Endothelial cell of umbilical vein (primary cell): ENCODE results near the gene BHLHE23. TPM values are rescaled to one million over a fixed set of nuclear protein-coding genes. Genes with fewer than 3 reads are reported as not detected.
A peak's percentile ranks its signal among the peaks of the same experiment; 100 is the strongest.

Experiments
- Bru-seq: library from RNA; stranded (reverse); fragments of 400-500 nt; gene quantifications from one replicate; lab custom pipeline; 2021; lab: Mats Ljungman, UMichigan
- BruChase-seq, 2 experiments: library from RNA; stranded (reverse); fragments of 400-500 nt; gene quantifications; one replicate each; lab custom pipeline; 2021; lab: Mats Ljungman, UMichigan
- BruUV-seq: library from RNA; stranded (reverse); fragments of 400-500 nt; replicated peaks from 2 replicates; lab custom pipeline; 2021; lab: Mats Ljungman, UMichigan
- CTCF ChIA-PET: fragments of 300-600, 350-600 bp; sonication (Branson Sonifier 250); formaldehyde crosslinking; loops from one replicate; lab custom pipeline; 2021; ENCODE audit warnings: antibody characterized with exemption, inconsistent platforms; lab: Charles Lee
- POLR2A ChIA-PET: fragments of 300-600, 350-600 bp; sonication (Branson Sonifier 250); formaldehyde crosslinking; loops from one replicate; lab custom pipeline; 2021; ENCODE audit warnings: antibody characterized with exemption, inconsistent platforms; lab: Charles Lee
- DNase-seq: peaks from one replicate; pipeline ENCODE4 v3.0.0-alpha.2; 2011; ENCODE audit warnings: low read depth, low spot score
- FAIRE-seq: peaks from 2 replicates; lab custom pipeline; 2011; peaks lifted over from hg19 to GRCh38; lab: Jason Lieb, UNC
- H2AFZ ChIP-seq: 2 replicates; pipeline ENCODE4 v1.6.0; 2012; ENCODE audit warnings: low read depth, low read length, control low read depth, inconsistent platforms
- H3K27ac ChIP-seq: 2 replicates; pipeline ENCODE4 v1.5.1; 2011; ENCODE audit warnings: low read depth, mild to moderate bottlenecking, control low read depth, low read length, moderate library complexity; ENCODE audit not compliant: insufficient read depth
- H3K27me3 ChIP-seq, 2 experiments: 2 replicates each; pipeline versions ENCODE4 v1.6.0 to v1.6.1; 2011; ENCODE audit warnings: low read length in 2 of 2, mixed read lengths in 1 of 2; ENCODE audit not compliant: control insufficient read depth in 2 of 2, insufficient read depth in 2 of 2
- H3K36me3 ChIP-seq, 2 experiments: 2 replicates in 1 of 2; 3 replicates in 1 of 2; pipeline ENCODE4 v1.5.1; 2011; ENCODE audit warnings: low read length in 2 of 2, mild to moderate bottlenecking in 1 of 2, moderate library complexity in 1 of 2; ENCODE audit not compliant: control insufficient read depth in 2 of 2, insufficient read depth in 2 of 2; ENCODE audit errors: extremely low read depth in 1 of 2
- H3K4me1 ChIP-seq: 3 replicates; pipeline ENCODE4 v1.5.1; 2011; ENCODE audit warnings: mild to moderate bottlenecking, low read length; ENCODE audit not compliant: control insufficient read depth, insufficient read depth; ENCODE audit errors: extremely low read depth
- H3K4me2 ChIP-seq: 2 replicates; pipeline ENCODE4 v1.6.1; 2011; ENCODE audit warnings: low read length, control low read depth, mixed read lengths; ENCODE audit not compliant: insufficient read depth
- H3K4me3 ChIP-seq, 3 experiments: fragments of 200-600 bp in 1 of 3; sonication (generic), shearing (Covaris generic) in 1 of 3; replicated peaks in 1 of 3; 2 replicates each; pipeline ENCODE4 v1.5.1; 2011 to 2016; ENCODE audit warnings: control low read depth in 3 of 3, low read length in 3 of 3, mild to moderate bottlenecking in 2 of 3, inconsistent platforms in 1 of 3, low read depth in 1 of 3, moderate library complexity in 1 of 3; ENCODE audit not compliant: insufficient read depth in 1 of 3
- H3K79me2 ChIP-seq: 2 replicates; pipeline ENCODE4 v1.6.0; 2012; ENCODE audit warnings: low read length, inconsistent platforms; ENCODE audit not compliant: control insufficient read depth, insufficient read depth
- H3K9ac ChIP-seq: replicated peaks from 2 replicates; pipeline ENCODE3; 2011; ENCODE audit warnings: low read length, control low read depth; ENCODE audit not compliant: insufficient read depth; ENCODE audit errors: extremely low read depth
- H3K9me1 ChIP-seq: replicated peaks from 3 replicates; pipeline ENCODE4 v1.6.0; 2011; ENCODE audit warnings: mild to moderate bottlenecking, low read length; ENCODE audit not compliant: control insufficient read depth, insufficient read depth; ENCODE audit errors: extremely low read depth
- H3K9me3 ChIP-seq: replicated peaks from 2 replicates; pipeline ENCODE4 v1.5.1; 2012; ENCODE audit warnings: low read length, inconsistent platforms; ENCODE audit not compliant: control insufficient read depth, insufficient read depth
- H4K20me1 ChIP-seq: replicated peaks from 2 replicates; pipeline ENCODE3; 2011; ENCODE audit warnings: mild to moderate bottlenecking, low read length; ENCODE audit not compliant: control insufficient read depth, insufficient read depth; ENCODE audit errors: extremely low read depth
- EZH2 ChIP-seq: IDR thresholded peaks from 2 replicates; pipeline ENCODE4 v1.6.1; 2012; ENCODE audit warnings: borderline replicate concordance, low read depth, mild to moderate bottlenecking, moderate library complexity, low read length, inconsistent platforms; ENCODE audit not compliant: severe bottlenecking
- dilution Hi-C: fragments of 300-500 bp; cut with MboI; formaldehyde crosslinking; loops from one replicate; pipeline ENCODE4 v1.15.0; 2019; ENCODE audit warnings: low sequenced_read_pairs; ENCODE audit not compliant: extremely low pct_ligation_motif_present
- intact Hi-C: fragments of 100-400 bp; cut with micrococcal nuclease; formaldehyde crosslinking; loops from one replicate; pipeline ENCODE4 v1.10.0; 2022
- long read RNA-seq: library from polyadenylated mRNA; stranded (forward); transcript quantifications from one replicate; pipeline ENCODE4 v2.0.0, GENCODE V29; 2021
- polyA minus RNA-seq, 3 experiments: library from RNA; depleted of rRNA, polyadenylated mRNA; stranded (reverse); fragments of >200 nt; gene quantifications; 1 replicate in 1 of 3; 2 replicates in 2 of 3; pipeline ENCODE4 v1.2.3, GENCODE V29; 2011
- polyA plus RNA-seq, 4 experiments: library from polyadenylated mRNA; depleted of rRNA in 3 of 4; stranded (reverse) in 3 of 4; unstranded in 1 of 4; fragments of >200 nt; gene quantifications; 2 replicates each; pipeline versions ENCODE4 v1.2.1 to v1.2.3, GENCODE V29; 2011 to 2012; ENCODE audit warnings: missing spikeins in 1 of 4
- total RNA-seq: library from RNA; stranded (reverse); gene quantifications from 2 replicates; pipeline ENCODE4 v1.2.3, GENCODE V29; 2021
- TF ChIP-seq, protein P1 (sequence below), 2 donors: IDR thresholded peaks; 1 replicate in 1 of 2; 2 replicates in 1 of 2; pipeline ENCODE4 v1.5.1; 2011; ENCODE audit warnings: low read length in 2 of 2, mild to moderate bottlenecking in 2 of 2, moderate library complexity in 2 of 2, control low read depth in 1 of 2, inconsistent platforms in 1 of 2, low read depth in 1 of 2; ENCODE audit not compliant: insufficient read depth in 1 of 2; ENCODE audit errors: extremely low read depth in 1 of 2

The BHLHE23 gene
- total RNA-seq, result not detected in 2 replicates
- not detected in 2 replicates for polyA plus RNA-seq
- polyA plus RNA-seq (2011; cell fraction: cytosol; rRNA removed), result not detected in 2 replicates
- not detected in 2 replicates for polyA plus RNA-seq (2011; cell fraction: nucleus; rRNA removed)
- polyA plus RNA-seq (2012), result not detected in 2 replicates
- not detected in 2 replicates for polyA minus RNA-seq
- polyA minus RNA-seq (2011; cell fraction: cytosol; rRNA and poly(A)+ RNA removed), result not detected
- not detected in 2 replicates for polyA minus RNA-seq (2011; cell fraction: nucleus; rRNA and poly(A)+ RNA removed)
- Bru-seq, nascent RNA, result not detected
- BruChase-seq, experiment 1, labeled RNA remaining after a 6-hour chase, result not detected
- BruChase-seq, experiment 2, labeled RNA remaining after a 2-hour chase, result not detected
- long read RNA-seq, result 0 reads

DNA sequence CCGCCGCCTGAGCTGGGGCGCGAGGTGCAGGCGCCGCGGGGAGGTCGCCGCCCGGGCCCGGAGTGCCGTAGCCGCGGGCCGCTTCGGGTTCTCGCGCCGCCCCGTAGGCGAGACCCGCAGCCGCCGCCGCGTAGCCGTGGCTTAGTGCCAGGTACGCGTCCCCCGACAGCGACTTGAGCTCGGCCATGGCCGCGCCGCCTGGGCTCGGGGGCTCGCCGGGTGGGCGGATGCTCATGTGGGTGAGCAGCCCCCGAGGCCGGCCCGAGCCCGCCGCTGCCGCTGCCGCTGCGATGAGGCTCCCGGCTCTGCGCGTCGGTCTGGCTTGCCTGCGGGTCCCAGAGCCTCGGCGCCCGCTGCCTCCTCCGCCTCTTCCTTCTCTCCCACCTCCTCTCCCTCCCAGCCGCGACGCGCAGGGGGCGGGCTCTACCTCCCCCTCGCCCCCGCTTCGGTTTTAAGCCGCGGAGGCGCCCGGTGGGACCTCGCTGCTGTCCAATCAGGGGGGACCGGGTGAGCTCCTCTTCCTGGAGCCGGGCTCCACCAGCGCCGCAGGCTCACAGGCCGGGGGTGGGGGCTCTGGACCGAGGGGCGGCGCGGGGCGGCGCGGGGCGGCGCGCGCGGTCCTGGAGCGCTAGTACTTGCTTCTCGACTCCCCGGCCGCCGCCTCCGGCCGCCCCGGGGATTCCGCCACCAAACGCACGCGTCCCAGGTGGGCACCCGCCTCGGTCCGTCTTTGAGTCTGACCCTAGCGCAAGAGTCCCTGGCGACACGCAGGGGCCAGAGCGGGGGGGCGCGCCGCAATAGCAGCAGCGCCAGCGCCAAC is at the start of gene BHLHE23:
Gene BHLHE23, minus strand, starts transcription at position 425 of the 820 bp plus-strand sequence. Its CDS starts 190 bp downstream, at position 235.
- no TSS peak for BruUV-seq
- H3K4me3 ChIP-seq, result no peak within 1 kb of the TSS
- H3K36me3 ChIP-seq, result no peaks in the 10 kb centered on the region
- H3K27me3 ChIP-seq, result peaks cover 62 to 85% of the 10 kb centered on the region in 2 experiments
- no peaks in the 10 kb centered on the region for H3K4me1 ChIP-seq
- no peaks in the 10 kb centered on the region for H4K20me1 ChIP-seq
- FAIRE-seq (no peak), DNase-seq (no peak)
- no peaks in the 10 kb centered on the region for H3K9me3 ChIP-seq
- no peak within 1 kb of the TSS for H3K4me2 ChIP-seq
- dilution Hi-C loops (no loop called here), intact Hi-C loops (no loop called here)
- H3K27ac ChIP-seq, result no peak within 1 kb of the TSS
- TF ChIP-seq EZH2, result peak; percentile 70
- TF ChIP-seq, protein P1, sequence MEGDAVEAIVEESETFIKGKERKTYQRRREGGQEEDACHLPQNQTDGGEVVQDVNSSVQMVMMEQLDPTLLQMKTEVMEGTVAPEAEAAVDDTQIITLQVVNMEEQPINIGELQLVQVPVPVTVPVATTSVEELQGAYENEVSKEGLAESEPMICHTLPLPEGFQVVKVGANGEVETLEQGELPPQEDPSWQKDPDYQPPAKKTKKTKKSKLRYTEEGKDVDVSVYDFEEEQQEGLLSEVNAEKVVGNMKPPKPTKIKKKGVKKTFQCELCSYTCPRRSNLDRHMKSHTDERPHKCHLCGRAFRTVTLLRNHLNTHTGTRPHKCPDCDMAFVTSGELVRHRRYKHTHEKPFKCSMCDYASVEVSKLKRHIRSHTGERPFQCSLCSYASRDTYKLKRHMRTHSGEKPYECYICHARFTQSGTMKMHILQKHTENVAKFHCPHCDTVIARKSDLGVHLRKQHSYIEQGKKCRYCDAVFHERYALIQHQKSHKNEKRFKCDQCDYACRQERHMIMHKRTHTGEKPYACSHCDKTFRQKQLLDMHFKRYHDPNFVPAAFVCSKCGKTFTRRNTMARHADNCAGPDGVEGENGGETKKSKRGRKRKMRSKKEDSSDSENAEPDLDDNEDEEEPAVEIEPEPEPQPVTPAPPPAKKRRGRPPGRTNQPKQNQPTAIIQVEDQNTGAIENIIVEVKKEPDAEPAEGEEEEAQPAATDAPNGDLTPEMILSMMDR (IDR thresholded peaks at IDR 0.05; ENCODE audit: extremely low read depth in 1 of 2, insufficient read depth in 1 of 2, low read depth in 1 of 2, low read length in 2 of 2), result no peak
- H3K9ac ChIP-seq, result no peak within 1 kb of the TSS
- ChIA-PET CTCF (interaction anchor here (0.7 to 1.2 kb wide), 2 partner anchors 13 to 217 kb away, joined by 3 read pairs; no protein-coding TSS in a partner anchor), POLR2A (interaction anchor here (1.0 kb wide), 1 partner anchor 34 kb away, joined by 3 read pairs; no protein-coding TSS in a partner anchor)
- H2AFZ ChIP-seq, result no peak within 1 kb of the TSS
- no peaks in the 10 kb centered on the region for H3K79me2 ChIP-seq
- no peaks in the 10 kb centered on the region for H3K9me1 ChIP-seq
